NCI-H2107 treated with DMSO at 0.1 percent for 48 hours (cell line): Measurements from ENCODE around the gene GPATCH1.
A peak's percentile ranks its signal among the peaks of the same experiment; 100 is the strongest.
"Not testable (repeated sequence)": the region's sequence is repeated elsewhere in the genome, so short reads cannot be mapped to it uniquely, and the experiment has no call there.

ENCODE experiments used
- DNase-seq: peaks from one replicate; lab custom pipeline; 2025; ENCODE audit not compliant: unreplicated experiment; lab: John Stamatoyannopoulos, UW

GPATCH1 gene

GRCh38 chr19:33080761-33081681 lies at the start of gene GPATCH1:
GPATCH1 (plus strand) TSS chr19:33081181; CDS start chr19:33081194, 13 bp downstream.
- peak; percentile 64 for DNase-seq

- DNase-seq: no peak
These were observed 48.7 kb upstream of the GPATCH1 start for GRCh38 chr19:33032218-33032781.

- no peak for DNase-seq
These were observed 45.5 kb upstream of the GPATCH1 start for GRCh38 chr19:33035461-33035860.

- not testable (repeated sequence) for DNase-seq
These were observed 44.4 kb upstream of the GPATCH1 start for GRCh38 chr19:33036370-33037167.

GRCh38 chr19:33037168-33038025 lies 43.6 kb upstream of the GPATCH1 start:
- not testable (repeated sequence) for DNase-seq

- DNase-seq: no peak
These were observed 41.8 kb upstream of the GPATCH1 start for GRCh38 chr19:33039108-33039599.

GRCh38 chr19:33039815-33040214 lies 41.2 kb upstream of the GPATCH1 start:
- no peak for DNase-seq

GRCh38 chr19:33040994-33041827 lies 39.8 kb upstream of the GPATCH1 start:
- no peak for DNase-seq

GRCh38 chr19:33041828-33042160 lies 39.2 kb upstream of the GPATCH1 start:
- not testable (repeated sequence) for DNase-seq

GRCh38 chr19:33047422-33047821 lies 33.6 kb upstream of the GPATCH1 start:
- no peak for DNase-seq

- no peak for DNase-seq
These were observed 31.9 kb upstream of the GPATCH1 start for GRCh38 chr19:33048806-33049676.

- DNase-seq: no peak
These were observed 30.9 kb upstream of the GPATCH1 start for GRCh38 chr19:33050110-33050509.

- DNase-seq: peak; percentile 84
These were observed 28.5 kb upstream of the GPATCH1 start for GRCh38 chr19:33052352-33052972.

- DNase-seq: no peak
These were observed 26.4 kb upstream of the GPATCH1 start for GRCh38 chr19:33054623-33055022.

GRCh38 chr19:33055718-33056117 lies 25.3 kb upstream of the GPATCH1 start:
- no peak for DNase-seq

GRCh38 chr19:33060586-33060985 lies 20.4 kb upstream of the GPATCH1 start:
- no peak for DNase-seq

GRCh38 chr19:33062902-33063301 lies 18.1 kb upstream of the GPATCH1 start:
- no peak for DNase-seq

GRCh38 chr19:33063356-33063752 lies 17.6 kb upstream of the GPATCH1 start:
- DNase-seq: no peak
